Islet of Langerhans (tissue), 1 donor: ENCODE results near the gene FAM184A.
"Not testable (repeated sequence)": the region's sequence is repeated elsewhere in the genome, so short reads cannot be mapped to it uniquely, and the experiment has no call there.

ENCODE experiments used
- FAIRE-seq: peaks from one replicate; lab custom pipeline; 2011; peaks lifted over from hg19 to GRCh38; lab: Jason Lieb, UNC

FAM184A gene

GRCh38 chr6:119100115-119100514, 21.7 kb upstream of the FAM184A start:
- no peak for FAIRE-seq

GRCh38 chr6:119097815-119098361, 19.4 kb upstream of the FAM184A start:
- FAIRE-seq, result not testable (repeated sequence)

- FAIRE-seq, result no peak
Observed at GRCh38 chr6:119096721-119097565, 18.5 kb upstream of the FAM184A start.

- FAIRE-seq, result no peak
Observed at GRCh38 chr6:119090256-119090655, 11.8 kb upstream of the FAM184A start.

- no peak for FAIRE-seq
Observed at GRCh38 chr6:119084784-119085183, 6.3 kb upstream of the FAM184A start.

- no peak for FAIRE-seq
Observed at GRCh38 chr6:119083007-119083406, 4.5 kb upstream of the FAM184A start.

GRCh38 chr6:119079283-119079809, 882 bp upstream of the FAM184A start:
- no peak for FAIRE-seq

- FAIRE-seq, result no peak
Observed at GRCh38 chr6:119077643-119078375, 655 bp downstream of the FAM184A start.

GRCh38 chr6:119077391-119077642, 1.1 kb downstream of the FAM184A start:
- peak; percentile 21 for FAIRE-seq

- no peak for FAIRE-seq
Observed at GRCh38 chr6:119076576-119077390, 1.7 kb downstream of the FAM184A start.

- no peak for FAIRE-seq
Observed at GRCh38 chr6:119076173-119076572, 2.3 kb downstream of the FAM184A start.

GRCh38 chr6:119075200-119075981, 3.1 kb downstream of the FAM184A start:
- no peak for FAIRE-seq

GRCh38 chr6:119073307-119074051, 5.0 kb downstream of the FAM184A start:
- FAIRE-seq, result no peak

GRCh38 chr6:119071576-119071975, 6.9 kb downstream of the FAM184A start:
- FAIRE-seq, result no peak

- FAIRE-seq, result no peak
Observed at GRCh38 chr6:119067091-119067490, 11.4 kb downstream of the FAM184A start.

GRCh38 chr6:119066517-119066916, 11.9 kb downstream of the FAM184A start:
- no peak for FAIRE-seq

GRCh38 chr6:119065955-119066354, 12.5 kb downstream of the FAM184A start:
- no peak for FAIRE-seq

GRCh38 chr6:119065382-119065781, 13.1 kb downstream of the FAM184A start:
- no peak for FAIRE-seq

- no peak for FAIRE-seq
Observed at GRCh38 chr6:119063491-119063890, 15.0 kb downstream of the FAM184A start.

- no peak for FAIRE-seq
Observed at GRCh38 chr6:119061215-119061614, 17.2 kb downstream of the FAM184A start.
